ENCODE data around the gene KRTAP10-7.
"Not testable (repeated sequence)": the region's sequence is repeated elsewhere in the genome, so short reads cannot be mapped to it uniquely, and the experiment has no call there.

The KRTAP10-7 gene

GRCh38 chr21:44590897-44591800 is 9.2 kb upstream of the KRTAP10-7 start:
- DNase-seq, result not testable (repeated sequence)

GRCh38 chr21:44591801-44592130 is 8.6 kb upstream of the KRTAP10-7 start:
- DNase-seq, result not testable (repeated sequence)

- no peak for DNase-seq
These were observed 7.7 kb upstream of the KRTAP10-7 start, which contains the start of gene KRTAP10-6 for GRCh38 chr21:44592446-44593311. KRTAP10-6 (minus strand) TSS chr21:44592505; CDS start chr21:44592484, 21 bp downstream.

GRCh38 chr21:44593598-44594405 is 6.6 kb upstream of the KRTAP10-7 start:
- no peak for DNase-seq

- DNase-seq, result no peak
These were observed 5.9 kb upstream of the KRTAP10-7 start for GRCh38 chr21:44594406-44594916.

GRCh38 chr21:44595524-44595923 is 4.9 kb upstream of the KRTAP10-7 start:
- no peak for DNase-seq

- no peak for DNase-seq
These were observed 4.2 kb upstream of the KRTAP10-7 start for GRCh38 chr21:44596068-44596725.

GRCh38 chr21:44598061-44598460 is 2.3 kb upstream of the KRTAP10-7 start:
- DNase-seq, result no peak

GRCh38 chr21:44599264-44600029 is 950 bp upstream of the KRTAP10-7 start:
- no peak for DNase-seq

- DNase-seq, result not testable (repeated sequence)
These were observed 694 bp downstream of the KRTAP10-7 start for GRCh38 chr21:44601091-44601490.

GRCh38 chr21:44601596-44602462 is 1.4 kb downstream of the KRTAP10-7 start:
- no peak for DNase-seq

GRCh38 chr21:44602463-44602850 is 2.1 kb downstream of the KRTAP10-7 start:
- DNase-seq, result no peak

GRCh38 chr21:44603109-44603875 is 2.9 kb downstream of the KRTAP10-7 start:
- no peak for DNase-seq

- DNase-seq, result no peak
These were observed 3.5 kb downstream of the KRTAP10-7 start for GRCh38 chr21:44603911-44604310.

- DNase-seq, result no peak
These were observed 6.1 kb downstream of the KRTAP10-7 start for GRCh38 chr21:44606495-44606894.

- DNase-seq, result no peak
These were observed 8.8 kb downstream of the KRTAP10-7 start for GRCh38 chr21:44609193-44609592.

GRCh38 chr21:44610157-44610843 is 9.9 kb downstream of the KRTAP10-7 start:
- not testable (repeated sequence) for DNase-seq

- no peak for DNase-seq
These were observed 11.2 kb downstream of the KRTAP10-7 start for GRCh38 chr21:44611551-44611950.

GRCh38 chr21:44612029-44612486 is 11.7 kb downstream of the KRTAP10-7 start, which contains the start of gene KRTAP10-8:
KRTAP10-8 (plus strand) TSS chr21:44612079; CDS start chr21:44612101, 22 bp downstream.
- no peak for DNase-seq

Data from suppressor macrophage treated with lipopolysaccharide for 4 hours (primary cell).